GM19372 (cell line): ENCODE measurements around the gene CNTNAP2.
"Not testable (repeated sequence)": the region's sequence is repeated elsewhere in the genome, so short reads cannot be mapped to it uniquely, and the experiment has no call there.

Experiments
- ATAC-seq: cut with Tn5 transposase; IDR thresholded peaks from one replicate; pipeline ENCODE4 v1.9.1; 2021; ENCODE audit warnings: mild to moderate bottlenecking, low read depth, moderate library complexity; ENCODE audit not compliant: unreplicated experiment

The CNTNAP2 gene

GRCh38 chr7:148412691-148413090 lies 2296.1 kb downstream of the CNTNAP2 start:
- ATAC-seq: no peak

DNA sequence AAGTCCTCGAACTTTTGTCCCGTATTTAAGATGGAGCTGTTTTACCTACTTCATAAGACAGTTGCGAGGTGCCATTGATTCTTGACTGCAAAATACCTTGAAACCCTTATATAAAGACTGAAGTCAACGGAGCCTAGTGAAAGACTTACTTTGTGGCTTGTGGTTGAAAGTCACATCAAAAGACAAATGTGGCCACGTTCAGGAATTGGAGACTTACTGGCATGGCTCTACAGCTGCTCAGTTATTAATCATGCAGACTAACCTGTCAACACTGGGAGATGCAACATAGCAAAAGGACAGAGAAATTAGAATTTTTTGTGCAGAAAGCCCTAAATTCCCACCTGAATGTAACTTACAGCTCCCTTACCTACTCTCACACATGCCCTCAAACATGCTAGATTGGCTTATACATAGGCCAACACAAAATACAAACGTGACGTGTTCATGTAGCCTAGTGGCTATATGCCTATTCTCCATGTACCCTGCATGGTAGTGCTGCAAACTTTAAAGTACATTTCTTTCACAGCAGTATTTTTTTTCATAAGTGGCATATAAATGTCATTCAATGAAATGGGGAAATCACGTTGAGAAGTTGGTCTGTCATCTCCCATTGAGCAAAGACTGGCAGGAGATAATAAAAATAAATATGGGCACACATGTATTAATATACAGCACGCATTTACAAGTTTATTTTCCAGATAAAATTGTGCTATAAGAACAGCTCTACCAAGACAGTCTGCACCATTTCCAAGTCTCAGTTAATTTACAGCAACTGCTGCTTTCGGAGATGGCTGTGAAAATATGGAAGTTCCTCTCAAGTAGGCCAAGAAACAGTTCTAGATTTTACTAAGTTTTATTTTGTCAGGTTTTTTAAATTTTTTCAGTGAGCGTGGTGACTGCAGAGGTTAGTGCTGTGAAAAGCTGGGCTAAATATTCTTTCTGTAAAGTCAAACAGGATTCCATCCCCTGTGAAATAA lies 2303.5 kb downstream of the CNTNAP2 start:
- ATAC-seq: peak; percentile 95

DNA sequence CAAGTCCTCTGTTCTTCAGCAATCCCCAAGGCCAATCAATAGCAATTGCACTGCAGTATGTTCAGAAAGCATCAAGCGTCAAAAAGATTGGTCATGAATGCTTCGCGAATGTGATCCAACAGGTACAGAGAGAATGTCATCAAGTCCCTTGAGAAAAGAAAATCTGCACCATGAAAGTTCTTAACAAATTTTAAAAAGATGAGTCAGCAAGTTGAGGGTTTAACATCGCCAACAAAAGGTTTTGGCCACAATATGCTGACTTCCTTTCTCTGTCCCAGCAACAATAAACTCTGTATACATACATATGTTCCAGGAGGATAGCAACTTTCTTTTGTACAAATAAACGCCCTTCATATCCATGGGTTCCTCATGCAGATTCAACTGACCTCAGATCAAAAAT lies 2305.4 kb downstream of the CNTNAP2 start:
- no peak for ATAC-seq

GRCh38 chr7:148426393-148426792 lies 2309.8 kb downstream of the CNTNAP2 start:
- ATAC-seq: not testable (repeated sequence)

- not testable (repeated sequence) for ATAC-seq
Observed at GRCh38 chr7:148430690-148431089, 2314.1 kb downstream of the CNTNAP2 start.

DNA sequence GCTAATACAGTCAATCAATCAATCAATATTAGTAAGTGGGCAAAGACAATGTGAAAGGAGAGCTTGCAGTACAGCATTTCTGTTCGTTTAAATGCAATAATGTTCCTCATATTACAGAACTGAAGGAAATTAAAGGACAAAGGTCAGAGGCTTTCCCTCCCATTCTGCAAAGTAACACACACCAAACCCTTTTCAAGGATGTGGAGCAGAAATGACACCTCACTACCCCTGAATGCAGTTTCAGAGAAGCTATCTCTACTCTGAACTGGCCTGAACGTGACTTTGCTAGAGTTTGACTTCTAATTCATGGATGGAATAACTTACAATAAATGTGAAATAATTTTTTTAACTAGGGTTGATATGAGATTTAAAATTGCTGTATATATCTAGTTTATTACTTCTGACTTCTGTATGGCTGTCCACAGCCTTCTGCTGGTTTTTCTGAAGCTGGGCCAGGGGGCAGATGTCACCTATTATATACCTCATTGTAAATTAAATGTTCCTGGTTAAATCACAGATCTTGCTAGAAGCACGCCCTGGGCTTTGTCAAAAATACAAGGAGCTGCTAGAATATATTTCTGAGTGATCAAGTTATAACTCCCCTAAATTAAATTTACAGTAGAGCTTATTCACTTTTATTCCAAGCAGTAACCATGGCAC lies 2317.1 kb downstream of the CNTNAP2 start:
- no peak for ATAC-seq

GRCh38 chr7:148434181-148434757 lies 2317.7 kb downstream of the CNTNAP2 start:
- no peak for ATAC-seq

DNA sequence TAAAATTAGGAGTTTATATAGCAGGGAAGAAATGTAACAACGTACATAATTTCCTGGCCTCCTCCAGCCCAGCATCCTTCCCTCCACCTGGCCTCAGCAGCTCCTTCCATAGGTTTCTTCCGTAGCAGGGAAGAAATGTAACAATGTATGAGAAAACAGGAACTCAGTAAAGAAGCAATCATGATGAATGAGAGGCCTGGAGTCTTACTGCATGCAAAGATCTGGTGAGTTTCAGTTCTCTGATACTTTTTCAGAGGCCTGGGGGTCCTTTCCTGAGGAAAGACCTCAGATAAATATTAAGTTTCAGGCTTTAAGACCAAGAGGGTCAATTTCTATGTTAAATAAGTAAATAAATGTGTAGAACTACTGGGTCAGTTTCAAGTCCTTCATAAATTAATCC lies 2318.3 kb downstream of the CNTNAP2 start:
- no peak for ATAC-seq

DNA sequence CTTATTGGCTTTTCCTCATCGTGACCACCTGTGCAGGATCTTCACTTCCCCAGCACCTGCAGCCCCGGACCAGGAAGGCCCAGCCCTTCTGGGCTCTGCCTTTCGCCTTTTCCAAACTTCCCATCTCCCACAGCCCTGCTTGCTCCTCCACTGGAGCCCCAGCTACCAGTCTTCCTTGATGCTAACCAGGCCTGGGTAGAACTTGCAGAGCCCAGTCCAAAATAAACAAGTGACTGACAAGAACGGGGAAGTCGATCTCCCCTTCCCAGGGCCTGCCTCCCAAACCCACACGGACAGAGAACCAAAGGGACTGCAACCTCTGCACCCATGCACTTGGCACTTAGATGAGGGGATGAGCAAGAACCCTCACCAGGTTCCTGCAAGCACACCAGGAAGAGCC lies 2319.1 kb downstream of the CNTNAP2 start:
- no peak for ATAC-seq

GRCh38 chr7:148436135-148436534 lies 2319.5 kb downstream of the CNTNAP2 start:
- no peak for ATAC-seq

DNA sequence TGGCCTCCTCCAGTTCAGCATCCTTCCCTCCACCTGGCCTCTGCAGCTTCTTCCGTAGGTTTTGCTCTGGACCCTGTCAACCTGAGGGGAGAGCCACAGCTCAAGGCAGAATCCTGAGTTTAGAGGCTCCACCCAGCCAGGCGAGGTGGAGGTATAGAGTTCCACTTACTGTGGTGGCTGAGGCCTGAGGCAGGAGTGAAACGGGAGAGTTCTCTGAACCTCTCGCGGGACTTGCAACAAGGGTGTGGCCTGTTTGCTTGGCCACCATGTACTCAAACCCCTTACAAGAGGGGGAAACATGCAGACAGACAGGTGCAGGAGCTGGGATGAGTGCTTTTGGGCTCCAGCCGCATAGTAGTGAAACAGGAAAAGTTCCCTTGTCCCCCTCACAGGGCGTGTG lies 2320.0 kb downstream of the CNTNAP2 start:
- ATAC-seq: no peak

DNA sequence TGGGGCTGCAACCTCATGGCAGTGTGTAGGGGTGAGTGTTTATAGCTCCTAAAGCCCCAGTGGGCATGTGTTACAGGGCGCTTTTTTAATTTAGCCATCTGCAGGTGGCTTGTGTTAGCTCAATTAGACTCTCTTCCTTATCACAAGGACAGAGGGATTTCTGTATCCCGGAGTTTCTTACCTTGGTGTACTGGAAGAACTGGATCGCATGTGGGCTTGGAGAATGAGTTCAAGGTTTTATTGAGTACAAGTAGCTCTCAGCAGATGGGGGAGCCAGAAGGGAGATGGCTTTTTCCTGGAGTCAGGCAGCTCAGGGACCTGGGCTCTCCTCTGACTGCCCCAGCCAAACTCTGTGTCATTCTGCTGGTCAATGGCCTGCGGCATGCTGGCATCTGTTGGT lies 2320.4 kb downstream of the CNTNAP2 start:
- ATAC-seq: no peak

DNA sequence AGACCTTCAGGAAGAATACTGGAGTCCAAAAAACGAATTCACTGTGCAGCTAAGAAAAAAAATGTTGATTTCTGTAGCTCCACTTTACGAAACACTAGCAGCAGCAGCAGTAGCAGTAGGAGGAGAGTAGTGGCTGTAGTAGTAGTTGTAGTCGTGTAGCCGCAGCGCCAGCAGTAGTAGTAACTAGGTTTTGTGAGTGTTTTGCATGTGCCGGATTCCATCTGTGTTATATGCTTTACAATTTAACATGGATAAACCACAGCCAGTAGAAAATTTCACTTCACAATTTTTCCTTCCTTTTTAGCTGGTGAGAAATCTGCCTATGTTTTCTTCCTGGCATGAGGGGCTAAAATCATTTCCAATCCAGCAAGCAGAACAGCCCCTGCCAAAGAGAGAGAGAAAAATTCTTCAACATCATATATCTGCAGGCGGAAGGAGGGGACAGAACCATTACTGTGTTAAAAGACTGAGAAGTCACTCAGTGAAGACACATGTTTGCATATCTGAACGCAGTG lies 2325.6 kb downstream of the CNTNAP2 start:
- ATAC-seq: no peak

- ATAC-seq: no peak
Observed at GRCh38 chr7:148442933-148443332, 2326.3 kb downstream of the CNTNAP2 start.

GRCh38 chr7:148445260-148446044 lies 2328.9 kb downstream of the CNTNAP2 start:
- no peak for ATAC-seq

- peak; percentile 77 for ATAC-seq
Observed at GRCh38 chr7:148447221-148447849, 2330.7 kb downstream of the CNTNAP2 start.

DNA sequence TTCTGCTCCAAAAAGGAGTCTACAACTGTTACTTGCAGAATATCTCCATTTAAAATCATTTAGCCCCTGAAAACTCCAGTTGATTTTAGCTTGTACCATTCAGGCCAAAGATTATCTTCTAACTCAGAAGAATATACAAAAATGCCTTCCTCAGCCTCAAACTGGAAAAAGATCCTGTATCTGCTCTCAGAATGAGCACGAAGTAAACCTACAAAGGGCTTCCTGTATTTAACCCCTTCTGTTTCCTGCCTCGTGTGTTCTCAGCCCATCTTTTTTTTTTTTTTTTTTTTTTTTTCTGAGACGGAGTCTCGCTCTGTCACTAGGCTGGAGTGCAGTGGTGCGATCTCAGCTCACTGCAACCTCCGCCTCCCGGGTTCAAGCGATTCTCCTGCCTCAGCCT lies 2334.9 kb downstream of the CNTNAP2 start:
- ATAC-seq: not testable (repeated sequence)

DNA sequence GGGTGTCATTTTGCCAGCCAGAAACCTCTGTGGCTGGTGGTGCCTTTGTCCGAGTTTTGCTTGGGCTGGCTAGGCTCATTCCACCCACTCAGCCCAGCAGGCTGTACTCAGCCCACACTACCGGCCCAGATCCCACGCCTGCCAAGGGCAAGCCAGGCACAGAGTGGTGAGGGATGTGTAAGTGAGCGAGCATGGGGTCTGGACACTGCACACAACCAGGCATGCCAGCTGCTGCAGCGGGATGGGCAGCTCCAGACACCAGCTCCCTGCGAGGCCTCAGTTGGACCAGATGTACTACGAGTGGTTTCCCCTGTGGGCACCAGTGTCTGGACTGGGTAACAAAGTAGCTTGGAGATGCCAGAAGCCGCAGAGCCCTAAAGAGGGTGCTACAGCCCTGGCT lies 2339.8 kb downstream of the CNTNAP2 start:
- no peak for ATAC-seq

GRCh38 chr7:148457310-148457921 lies 2340.8 kb downstream of the CNTNAP2 start:
- no peak for ATAC-seq
